Endothelial cell of umbilical vein (primary cell): Measurements from ENCODE around the gene TGFBR3.

Source experiments
- CTCF ChIP-seq, 2 donors: IDR thresholded peaks; 1 replicate in 1 of 2; 2 replicates in 1 of 2; pipeline ENCODE4 v1.5.1; 2011; ENCODE audit warnings: low read length in 2 of 2, mild to moderate bottlenecking in 2 of 2, moderate library complexity in 2 of 2, control low read depth in 1 of 2, inconsistent platforms in 1 of 2, low read depth in 1 of 2; ENCODE audit not compliant: insufficient read depth in 1 of 2; ENCODE audit errors: extremely low read depth in 1 of 2
- EZH2 ChIP-seq: IDR thresholded peaks from 2 replicates; pipeline ENCODE4 v1.6.1; 2012; ENCODE audit warnings: borderline replicate concordance, low read depth, mild to moderate bottlenecking, moderate library complexity, low read length, inconsistent platforms; ENCODE audit not compliant: severe bottlenecking
- FOS ChIP-seq: IDR thresholded peaks from 2 replicates; pipeline ENCODE4 v1.6.1; 2011; ENCODE audit warnings: mild to moderate bottlenecking, low read length, moderate library complexity, borderline replicate concordance; ENCODE audit not compliant: insufficient read depth
- JUN ChIP-seq: IDR thresholded peaks from 2 replicates; pipeline ENCODE4 v1.6.1; 2011; ENCODE audit warnings: borderline replicate concordance, low read depth; ENCODE audit not compliant: insufficient read length, insufficient read depth
- MAX ChIP-seq: IDR thresholded peaks from 2 replicates; pipeline ENCODE4 v1.6.1; 2011; ENCODE audit not compliant: insufficient read depth, insufficient read length
- MYC ChIP-seq: IDR thresholded peaks from one replicate; pipeline ENCODE4 v1.6.1; 2011; ENCODE audit warnings: mild to moderate bottlenecking, low read depth, low read length
- POLR2A ChIP-seq: IDR thresholded peaks from 2 replicates; pipeline ENCODE4 v1.6.1; 2012; ENCODE audit warnings: low read depth, mild to moderate bottlenecking, control low read depth, low read length
- POLR2AphosphoS5 ChIP-seq: IDR thresholded peaks from 2 replicates; pipeline ENCODE4 v1.6.1; 2012; ENCODE audit warnings: low read depth, mild to moderate bottlenecking, control low read depth, low read length, moderate library complexity; ENCODE audit not compliant: insufficient read depth

DNA sequence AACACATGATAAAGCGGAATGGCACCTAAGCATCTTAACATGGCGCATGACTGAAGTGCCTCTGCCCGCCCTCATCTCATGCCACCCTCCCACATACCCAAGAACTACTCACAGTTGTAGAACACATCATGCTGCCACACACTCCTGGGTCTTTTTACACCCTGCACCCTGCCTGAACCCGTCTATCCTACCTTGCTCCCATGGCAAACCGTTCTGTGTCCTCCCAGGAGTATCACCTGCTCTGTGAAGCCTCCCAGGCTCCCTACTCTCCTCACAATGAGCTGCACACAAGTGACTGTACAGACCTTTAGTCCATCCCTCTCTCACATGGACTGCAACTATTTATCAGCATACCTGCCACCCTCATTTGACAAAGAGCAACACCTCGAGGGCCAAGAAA, 144.0 kb downstream of the TGFBR3 start:
- TF ChIP-seq POLR2AphosphoS5 (no peak), JUN (no peak), EZH2 (no peak), CTCF (IDR thresholded peaks at IDR 0.05; ENCODE audit: extremely low read depth in 1 of 2, insufficient read depth in 1 of 2, low read depth in 1 of 2, low read length in 2 of 2) (no peak), POLR2A (no peak), MAX (no peak), FOS (no peak), MYC (no peak)
